ENCODE data around the gene JAKMIP3. TPM values are rescaled to one million over a fixed set of nuclear protein-coding genes. Genes with fewer than 3 reads are reported as not detected.

JAKMIP3 gene
- total and polyA plus RNA-seq, 2 donors = 0.19 to 0.39 TPM

DNA sequence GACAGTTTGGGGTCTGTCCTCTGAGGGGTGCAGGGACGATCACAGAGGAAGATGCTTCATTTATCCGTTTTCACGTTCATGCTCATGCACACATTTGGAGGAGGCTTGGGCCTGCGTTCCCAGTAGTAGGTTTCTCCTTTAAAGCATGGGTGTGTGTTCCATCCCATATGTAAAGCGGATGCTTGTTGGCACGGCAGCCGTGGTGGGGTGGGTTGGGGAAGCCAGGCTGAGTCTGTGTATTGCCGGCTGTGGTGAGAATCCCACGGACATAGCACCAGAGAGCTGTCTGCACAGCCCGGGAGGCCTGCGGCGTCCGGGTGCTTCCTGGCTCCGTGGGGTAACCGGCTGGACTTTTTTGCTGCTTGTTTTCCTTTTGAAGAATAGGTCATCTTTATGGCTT, 440 bp downstream of the JAKMIP3 start:
- no peaks in the 10 kb centered on the region for H3K9me3 ChIP-seq (ENCODE audit: control insufficient read depth in 2 of 2, insufficient read depth in 1 of 2, low read length in 1 of 2)
- 81% methylated on average over 15 of the region's 15 CpGs for WGBS
- no peaks in the 10 kb centered on the region for H3K4me1 ChIP-seq (ENCODE audit: control insufficient read depth in 2 of 2, insufficient read depth in 2 of 2, low read length in 2 of 2)
- no peak overlapping the region for H3K4me3 ChIP-seq (ENCODE audit: low read length in 2 of 2)
- no peaks in the 10 kb centered on the region for H3K36me3 ChIP-seq (ENCODE audit: control insufficient read depth in 2 of 2, insufficient read depth in 2 of 2, low read length in 1 of 2)
- H3K27me3 ChIP-seq (ENCODE audit: control insufficient read depth in 2 of 2, insufficient read depth in 1 of 2, low read length in 1 of 2) = peaks cover 0 to 16% of the 10 kb centered on the region in 2 donors
- no peak overlapping the region for H3K27ac ChIP-seq (ENCODE audit: low read depth in 1 of 2, low read length in 1 of 2)
- DNase-seq (ENCODE audit: low read depth in 6 of 9, low spot score in 9 of 9) = no peak

DNA sequence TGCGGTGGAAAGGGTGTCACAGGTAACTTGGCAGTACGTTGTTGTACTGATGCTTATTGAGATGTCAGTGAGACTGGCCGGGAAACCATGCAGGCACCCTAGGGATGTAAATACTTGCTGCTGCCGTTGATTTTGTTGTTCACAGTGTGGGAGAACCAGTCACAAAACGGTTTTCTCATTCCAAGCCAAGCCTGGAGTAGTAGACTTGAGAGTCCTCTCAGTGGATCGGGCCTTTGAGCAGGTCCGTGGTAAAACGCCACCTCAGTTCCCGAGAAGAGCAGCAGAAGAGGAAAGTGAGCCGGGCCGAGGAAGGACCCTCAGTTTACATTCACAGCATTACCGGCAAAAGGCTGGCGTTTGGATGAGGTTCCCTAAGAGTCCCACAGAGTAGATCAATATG, 1.1 kb downstream of the JAKMIP3 start:
- WGBS = 93% methylated on average over 13 of the region's 13 CpGs
- H3K27ac ChIP-seq (ENCODE audit: low read depth in 1 of 2, low read length in 1 of 2) = no peak overlapping the region
- H3K4me3 ChIP-seq (ENCODE audit: low read length in 2 of 2) = no peak overlapping the region
- no peaks in the 10 kb centered on the region for H3K9me3 ChIP-seq (ENCODE audit: control insufficient read depth in 2 of 2, insufficient read depth in 1 of 2, low read length in 1 of 2)
- H3K27me3 ChIP-seq (ENCODE audit: control insufficient read depth in 2 of 2, insufficient read depth in 1 of 2, low read length in 1 of 2) = peaks cover 0 to 16% of the 10 kb centered on the region in 2 donors
- no peak for DNase-seq (ENCODE audit: low read depth in 6 of 9, low spot score in 9 of 9)
- H3K4me1 ChIP-seq (ENCODE audit: control insufficient read depth in 2 of 2, insufficient read depth in 2 of 2, low read length in 2 of 2) = no peaks in the 10 kb centered on the region
- no peaks in the 10 kb centered on the region for H3K36me3 ChIP-seq (ENCODE audit: control insufficient read depth in 2 of 2, insufficient read depth in 2 of 2, low read length in 1 of 2)

DNA sequence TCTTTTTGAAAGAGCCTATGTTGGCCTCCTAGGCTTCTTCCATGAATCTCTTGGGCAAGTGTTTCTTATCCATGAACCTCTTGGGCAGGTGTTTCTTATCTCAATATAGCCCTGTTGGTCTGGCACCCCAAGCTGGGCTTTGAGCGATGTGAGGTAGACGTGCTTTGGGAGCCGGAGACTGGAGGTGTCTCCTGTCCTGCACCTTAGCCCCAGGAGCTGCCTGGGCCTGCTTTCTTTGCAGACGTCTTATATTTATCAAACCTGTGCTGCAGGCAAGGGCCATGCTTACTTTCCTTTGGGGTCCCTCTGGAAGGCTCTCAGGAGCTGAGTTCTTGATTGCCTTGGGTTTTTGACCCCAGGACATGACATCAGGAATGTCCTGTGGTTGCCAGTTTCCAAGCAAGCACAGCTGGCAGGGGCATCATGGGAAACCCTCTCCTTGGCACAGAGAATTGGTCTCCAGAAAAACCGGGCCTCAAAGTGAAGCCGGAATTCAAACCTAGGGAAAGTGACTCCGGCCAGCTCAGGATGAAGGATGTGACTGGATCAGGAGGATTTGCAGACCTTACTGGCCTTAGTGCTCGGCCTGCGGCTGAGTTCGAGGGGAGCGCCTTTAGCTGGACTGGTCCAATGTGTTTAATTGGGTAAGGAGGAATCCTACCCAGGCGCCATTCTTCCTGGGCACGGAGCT, 2.8 kb downstream of the JAKMIP3 start:
- Histone ChIP-seq H3K27ac (ENCODE audit: low read depth in 1 of 2, low read length in 1 of 2) (no peak overlapping the region), H3K4me3 (ENCODE audit: low read length in 2 of 2) (no peak overlapping the region), H3K27me3 (ENCODE audit: control insufficient read depth in 2 of 2, insufficient read depth in 1 of 2, low read length in 1 of 2) (peaks cover 0 to 16% of the 10 kb centered on the region in 2 donors), H3K36me3 (ENCODE audit: control insufficient read depth in 2 of 2, insufficient read depth in 2 of 2, low read length in 1 of 2) (no peaks in the 10 kb centered on the region), H3K4me1 (ENCODE audit: control insufficient read depth in 2 of 2, insufficient read depth in 2 of 2, low read length in 2 of 2) (no peaks in the 10 kb centered on the region), H3K9me3 (ENCODE audit: control insufficient read depth in 2 of 2, insufficient read depth in 1 of 2, low read length in 1 of 2) (no peaks in the 10 kb centered on the region)
- no peak for DNase-seq (ENCODE audit: low read depth in 6 of 9, low spot score in 9 of 9)
- WGBS = 95% methylated on average over 13 of the region's 13 CpGs

DNA sequence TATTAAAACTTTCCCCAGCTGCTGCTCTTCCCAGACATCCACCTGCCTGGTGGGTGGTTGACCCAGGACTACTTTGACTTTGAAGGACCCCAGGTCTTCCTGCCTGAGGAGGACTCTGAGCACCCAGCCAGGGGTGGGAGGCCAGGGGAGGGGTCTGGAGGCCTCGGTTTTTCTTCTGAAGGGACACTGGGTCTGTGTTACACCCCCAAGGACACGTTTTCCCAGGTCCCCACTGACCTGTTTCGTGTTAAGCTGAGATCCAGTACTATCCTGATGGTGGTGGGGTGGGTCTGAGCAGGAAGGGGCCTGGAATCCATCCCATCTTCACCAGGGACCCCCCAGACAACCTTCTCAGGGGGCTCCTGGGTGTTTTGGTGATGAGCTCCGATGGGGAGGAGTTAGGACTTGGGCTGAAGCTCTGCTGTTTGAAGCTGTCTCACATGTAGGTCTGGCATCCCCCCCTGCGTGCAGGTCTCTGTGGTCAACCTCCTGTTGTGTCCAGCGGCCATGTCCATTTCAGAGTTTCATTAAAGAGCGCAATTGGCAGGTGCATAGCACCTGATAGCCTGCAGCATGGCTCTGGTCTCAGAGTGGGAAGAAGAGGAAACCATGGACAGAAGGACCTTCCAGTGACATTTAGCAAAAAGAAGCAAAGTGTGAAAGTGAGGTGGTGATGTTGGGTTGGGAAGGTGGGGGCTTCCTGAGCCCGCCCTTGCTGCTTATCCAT, 3.5 kb downstream of the JAKMIP3 start:
- Histone ChIP-seq H3K9me3 (ENCODE audit: control insufficient read depth in 2 of 2, insufficient read depth in 1 of 2, low read length in 1 of 2) (no peaks in the 10 kb centered on the region), H3K4me1 (ENCODE audit: control insufficient read depth in 2 of 2, insufficient read depth in 2 of 2, low read length in 2 of 2) (no peaks in the 10 kb centered on the region), H3K27me3 (ENCODE audit: control insufficient read depth in 2 of 2, insufficient read depth in 1 of 2, low read length in 1 of 2) (peaks cover 0 to 16% of the 10 kb centered on the region in 2 donors), H3K4me3 (ENCODE audit: low read length in 2 of 2) (no peak overlapping the region), H3K27ac (ENCODE audit: low read depth in 1 of 2, low read length in 1 of 2) (no peak overlapping the region), H3K36me3 (ENCODE audit: control insufficient read depth in 2 of 2, insufficient read depth in 2 of 2, low read length in 1 of 2) (no peaks in the 10 kb centered on the region)
- WGBS = 83% methylated on average over 8 of the region's 8 CpGs
- DNase-seq (ENCODE audit: low read depth in 6 of 9, low spot score in 9 of 9) = no peak

- WGBS = 82% methylated on average over 7 of the region's 7 CpGs
- Histone ChIP-seq H3K9me3 (ENCODE audit: control insufficient read depth in 2 of 2, insufficient read depth in 1 of 2, low read length in 1 of 2) (no peaks in the 10 kb centered on the region), H3K4me1 (ENCODE audit: control insufficient read depth in 2 of 2, insufficient read depth in 2 of 2, low read length in 2 of 2) (no peaks in the 10 kb centered on the region), H3K27ac (ENCODE audit: low read depth in 1 of 2, low read length in 1 of 2) (no peak overlapping the region), H3K27me3 (ENCODE audit: control insufficient read depth in 2 of 2, insufficient read depth in 1 of 2, low read length in 1 of 2) (peaks cover 0 to 14% of the 10 kb centered on the region in 2 donors), H3K36me3 (ENCODE audit: control insufficient read depth in 2 of 2, insufficient read depth in 2 of 2, low read length in 1 of 2) (no peaks in the 10 kb centered on the region), H3K4me3 (ENCODE audit: low read length in 2 of 2) (no peak overlapping the region)
- DNase-seq (ENCODE audit: low read depth in 6 of 9, low spot score in 9 of 9) = no peak
Measured at GRCh38 chr10:132069849-132070182, 4.1 kb downstream of the JAKMIP3 start.

DNA sequence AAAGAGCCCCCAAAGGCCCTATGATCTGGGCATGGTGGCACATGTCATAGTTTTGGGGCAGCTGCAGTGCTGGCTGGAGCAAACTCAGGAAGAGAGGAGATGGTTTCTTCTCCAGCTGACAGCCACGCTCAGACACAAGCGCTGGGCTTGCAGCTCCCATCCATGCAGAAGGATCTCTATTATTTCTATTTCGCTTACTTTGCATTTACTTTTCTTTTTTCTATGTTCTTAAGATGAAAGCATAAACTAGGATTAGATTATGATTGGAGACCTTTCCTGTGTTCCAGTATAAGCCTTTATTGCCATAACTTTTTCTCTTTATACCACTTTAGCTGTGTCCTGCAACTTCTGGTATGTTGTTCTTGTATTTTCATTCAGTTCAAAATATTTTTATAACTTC, 5.0 kb downstream of the JAKMIP3 start:
- H3K9me3 ChIP-seq (ENCODE audit: control insufficient read depth in 2 of 2, insufficient read depth in 1 of 2, low read length in 1 of 2) = no peaks in the 10 kb centered on the region
- no peak overlapping the region for H3K4me3 ChIP-seq (ENCODE audit: low read length in 2 of 2)
- no peak for DNase-seq (ENCODE audit: low read depth in 6 of 9, low spot score in 9 of 9)
- H3K27ac ChIP-seq (ENCODE audit: low read depth in 1 of 2, low read length in 1 of 2) = no peak overlapping the region
- no peaks in the 10 kb centered on the region for H3K4me1 ChIP-seq (ENCODE audit: control insufficient read depth in 2 of 2, insufficient read depth in 2 of 2, low read length in 2 of 2)
- WGBS = 79% methylated on average over 3 of the region's 3 CpGs
- H3K36me3 ChIP-seq (ENCODE audit: control insufficient read depth in 2 of 2, insufficient read depth in 2 of 2, low read length in 1 of 2) = no peaks in the 10 kb centered on the region
- H3K27me3 ChIP-seq (ENCODE audit: control insufficient read depth in 2 of 2, insufficient read depth in 1 of 2, low read length in 1 of 2) = peaks cover 0 to 5% of the 10 kb centered on the region in 2 donors

DNA sequence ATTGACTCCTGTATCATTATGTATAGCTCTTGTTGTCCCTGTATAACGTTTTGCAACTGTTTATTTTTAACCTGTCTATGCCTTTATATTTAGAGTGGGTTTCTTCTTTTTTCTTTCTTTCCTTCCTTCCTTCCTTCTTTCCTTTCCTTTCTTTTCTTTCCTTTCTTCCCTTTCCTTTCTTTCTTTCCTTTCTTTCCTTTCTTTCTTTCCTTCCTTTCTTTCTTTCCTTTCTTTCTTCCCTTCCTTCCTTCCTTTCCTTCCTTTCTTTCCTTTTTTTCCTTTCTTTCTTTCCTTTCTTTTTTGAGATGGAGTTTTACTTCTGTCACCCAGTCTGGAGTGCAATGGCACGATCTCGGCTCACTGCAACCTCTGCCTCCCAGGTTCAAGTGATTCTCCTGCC, 5.9 kb downstream of the JAKMIP3 start:
- DNase-seq (ENCODE audit: low read depth in 6 of 9, low spot score in 9 of 9) = no peak
- H3K9me3 ChIP-seq (ENCODE audit: control insufficient read depth in 2 of 2, insufficient read depth in 1 of 2, low read length in 1 of 2) = no peaks in the 10 kb centered on the region
- 81% methylated on average over 3 of the region's 3 CpGs for WGBS

GRCh38 chr10:132075909-132076577, 10.3 kb downstream of the JAKMIP3 start:
- no peak overlapping the region for H3K4me3 ChIP-seq (ENCODE audit: low read length in 2 of 2)
- H3K27me3 ChIP-seq (ENCODE audit: control insufficient read depth in 2 of 2, insufficient read depth in 1 of 2, low read length in 1 of 2) = no peaks in the 10 kb centered on the region
- 83% methylated on average over 17 of the region's 17 CpGs for WGBS
- H3K9me3 ChIP-seq (ENCODE audit: control insufficient read depth in 2 of 2, insufficient read depth in 1 of 2, low read length in 1 of 2) = no peaks in the 10 kb centered on the region
- no peaks in the 10 kb centered on the region for H3K36me3 ChIP-seq (ENCODE audit: control insufficient read depth in 2 of 2, insufficient read depth in 2 of 2, low read length in 1 of 2)
- no peaks in the 10 kb centered on the region for H3K4me1 ChIP-seq (ENCODE audit: control insufficient read depth in 2 of 2, insufficient read depth in 2 of 2, low read length in 2 of 2)
- DNase-seq (ENCODE audit: low read depth in 6 of 9, low spot score in 9 of 9) = no peak
- no peak overlapping the region for H3K27ac ChIP-seq (ENCODE audit: low read depth in 1 of 2, low read length in 1 of 2)

More for the DNA sequence above, 5.9 kb downstream of the JAKMIP3 start:
- Histone ChIP-seq H3K4me3 (ENCODE audit: low read length in 2 of 2) (no peak overlapping the region), H3K36me3 (ENCODE audit: control insufficient read depth in 2 of 2, insufficient read depth in 2 of 2, low read length in 1 of 2) (no peaks in the 10 kb centered on the region), H3K27ac (ENCODE audit: low read depth in 1 of 2, low read length in 1 of 2) (no peak overlapping the region), H3K4me1 (ENCODE audit: control insufficient read depth in 2 of 2, insufficient read depth in 2 of 2, low read length in 2 of 2) (no peaks in the 10 kb centered on the region), H3K27me3 (ENCODE audit: control insufficient read depth in 2 of 2, insufficient read depth in 1 of 2, low read length in 1 of 2) (no peaks in the 10 kb centered on the region)

DNA sequence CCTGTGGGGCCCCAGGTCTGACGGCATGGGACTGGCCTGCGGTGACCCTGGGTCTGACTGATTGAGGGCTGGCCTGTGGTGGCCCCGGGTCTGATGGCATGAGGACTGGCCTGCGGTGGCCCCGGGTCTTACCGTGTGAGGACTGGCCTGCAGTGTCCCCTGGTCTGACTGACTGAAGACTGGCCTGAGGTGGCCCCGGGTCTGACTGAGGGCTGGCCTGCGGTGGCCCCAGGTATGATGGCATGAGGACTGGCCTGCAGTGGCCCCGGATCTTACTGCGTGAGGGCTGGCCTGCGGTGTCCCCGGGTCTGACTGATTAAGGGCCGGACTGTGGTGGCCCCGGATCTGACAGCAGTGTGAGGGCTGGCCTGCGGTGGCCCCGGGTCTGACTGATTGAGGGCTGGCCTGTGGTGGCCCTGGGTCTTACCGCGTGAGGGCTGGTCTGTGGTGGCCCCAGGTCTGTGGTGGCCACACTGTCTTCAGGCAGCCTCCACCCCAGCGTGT, 10.9 kb downstream of the JAKMIP3 start:
- DNase-seq (ENCODE audit: low read depth in 6 of 9, low spot score in 9 of 9) = no peak
- no peaks in the 10 kb centered on the region for H3K4me1 ChIP-seq (ENCODE audit: control insufficient read depth in 2 of 2, insufficient read depth in 2 of 2, low read length in 2 of 2)
- WGBS = 89% methylated on average over 19 of the region's 19 CpGs
- no peaks in the 10 kb centered on the region for H3K36me3 ChIP-seq (ENCODE audit: control insufficient read depth in 2 of 2, insufficient read depth in 2 of 2, low read length in 1 of 2)
- no peaks in the 10 kb centered on the region for H3K9me3 ChIP-seq (ENCODE audit: control insufficient read depth in 2 of 2, insufficient read depth in 1 of 2, low read length in 1 of 2)
- no peaks in the 10 kb centered on the region for H3K27me3 ChIP-seq (ENCODE audit: control insufficient read depth in 2 of 2, insufficient read depth in 1 of 2, low read length in 1 of 2)
- H3K27ac ChIP-seq (ENCODE audit: low read depth in 1 of 2, low read length in 1 of 2) = no peak overlapping the region
- H3K4me3 ChIP-seq (ENCODE audit: low read length in 2 of 2) = no peak overlapping the region

All from thymus (tissue), 11 donors.